ENCODE measurements around the gene COPS8.

GRCh38 chr2:237090906-237091305 lies 5.2 kb downstream of the COPS8 start:
- TF ChIP-seq EP300 (IDR thresholded peaks at IDR 0.05): no peak
- no peak for TF ChIP-seq CTCF (IDR thresholded peaks at IDR 0.05)
- no peak for TF ChIP-seq POLR2A (IDR thresholded peaks at IDR 0.05)
- no peak for TF ChIP-seq POLR2AphosphoS5 (IDR thresholded peaks at IDR 0.05)
